Activated naive CD4-positive, alpha-beta T cell treated with anti-CD3 and anti-CD28 coated beads, Interleukin-2, amount 50 U/mL, for 16 hours (primary cell): ENCODE data around the gene ADAD1.

Experiments
- DNase-seq: peaks from one replicate; pipeline ENCODE4 v3.0.0-alpha.2; 2020

ADAD1 gene

GRCh38 chr4:122456231-122457116 is 77.7 kb downstream of the ADAD1 start, which contains the start of gene IL2:
IL2 (minus strand) TSS chr4:122456725; CDS start chr4:122456440, 285 bp downstream.
- no peak for DNase-seq

- peak; percentile 52 for DNase-seq
These were observed 79.8 kb downstream of the ADAD1 start for GRCh38 chr4:122458625-122459024.

GRCh38 chr4:122469457-122469856 is 90.6 kb downstream of the ADAD1 start:
- DNase-seq = no peak

- DNase-seq = no peak
These were observed 96.4 kb downstream of the ADAD1 start for GRCh38 chr4:122475233-122475632.

- no peak for DNase-seq
These were observed 97.3 kb downstream of the ADAD1 start for GRCh38 chr4:122476126-122476525.

- DNase-seq = no peak
These were observed 97.9 kb downstream of the ADAD1 start for GRCh38 chr4:122476745-122477144.
